ENCODE results near the gene KMT2B.
A peak's percentile ranks its signal among the peaks of the same experiment; 100 is the strongest.

The KMT2B gene

DNA sequence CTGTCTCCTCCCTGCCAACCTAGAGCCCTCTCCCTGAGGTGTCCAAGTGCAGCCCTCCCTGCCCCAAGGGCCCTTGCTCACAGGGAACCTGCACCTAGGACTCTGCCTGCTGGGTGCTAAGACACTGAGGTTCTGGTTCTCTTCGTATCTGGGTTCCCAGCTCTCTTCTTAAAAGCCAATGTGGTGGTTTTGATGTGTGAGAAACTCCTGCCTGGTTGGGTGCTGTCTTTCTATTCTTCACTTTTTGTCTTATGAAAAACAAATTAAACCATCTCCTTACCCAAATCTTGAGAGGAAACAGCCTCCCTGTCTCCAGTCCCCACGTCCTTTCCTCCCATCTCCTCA lies 4.3 kb upstream of the KMT2B start:
- H3K4me1 ChIP-seq (ENCODE audit: control insufficient read depth, insufficient read depth, low read length) = peaks cover 5% of the 10 kb centered on the region

GRCh38 chr19:35713904-35714495 lies 3.8 kb upstream of the KMT2B start:
- no peak overlapping the region for H3K9ac ChIP-seq (ENCODE audit: low read depth, low read length)
- H3K36me3 ChIP-seq (ENCODE audit: control insufficient read depth, insufficient read depth, low read length) = no peaks in the 10 kb centered on the region
- peaks cover 11% of the 10 kb centered on the region for H3K27me3 ChIP-seq (ENCODE audit: control insufficient read depth, insufficient read depth, low read length)
- H3K9me3 ChIP-seq (ENCODE audit: control insufficient read depth, insufficient read depth, low read length) = no peaks in the 10 kb centered on the region
- peaks cover 5% of the 10 kb centered on the region for H3K4me1 ChIP-seq (ENCODE audit: control insufficient read depth, insufficient read depth, low read length)
- no peak overlapping the region for H3K4me3 ChIP-seq (ENCODE audit: low read depth, low read length)

More for the DNA sequence above, 4.3 kb upstream of the KMT2B start:
- Histone ChIP-seq H3K36me3 (ENCODE audit: control insufficient read depth, insufficient read depth, low read length) (no peaks in the 10 kb centered on the region), H3K27me3 (ENCODE audit: control insufficient read depth, insufficient read depth, low read length) (peaks cover 11% of the 10 kb centered on the region), H3K4me3 (ENCODE audit: low read depth, low read length) (no peak overlapping the region), H3K9me3 (ENCODE audit: control insufficient read depth, insufficient read depth, low read length) (no peaks in the 10 kb centered on the region), H3K9ac (ENCODE audit: low read depth, low read length) (no peak overlapping the region)

- peaks cover 5% of the 10 kb centered on the region for H3K4me1 ChIP-seq (ENCODE audit: control insufficient read depth, insufficient read depth, low read length)
- H3K9me3 ChIP-seq (ENCODE audit: control insufficient read depth, insufficient read depth, low read length) = no peaks in the 10 kb centered on the region
- peaks cover 11% of the 10 kb centered on the region for H3K27me3 ChIP-seq (ENCODE audit: control insufficient read depth, insufficient read depth, low read length)
- no peak overlapping the region for H3K9ac ChIP-seq (ENCODE audit: low read depth, low read length)
- H3K36me3 ChIP-seq (ENCODE audit: control insufficient read depth, insufficient read depth, low read length) = peaks cover under 1% of the 10 kb centered on the region
- H3K4me3 ChIP-seq (ENCODE audit: low read depth, low read length) = no peak overlapping the region
These were observed 3.0 kb upstream of the KMT2B start for GRCh38 chr19:35714601-35715354.

GRCh38 chr19:35715355-35715809 lies 2.4 kb upstream of the KMT2B start:
- Histone ChIP-seq H3K36me3 (ENCODE audit: control insufficient read depth, insufficient read depth, low read length) (peaks cover 6% of the 10 kb centered on the region), H3K4me3 (ENCODE audit: low read depth, low read length) (peak overlapping the region; percentile 85), H3K27me3 (ENCODE audit: control insufficient read depth, insufficient read depth, low read length) (peaks cover 11% of the 10 kb centered on the region), H3K9me3 (ENCODE audit: control insufficient read depth, insufficient read depth, low read length) (no peaks in the 10 kb centered on the region), H3K9ac (ENCODE audit: low read depth, low read length) (peak overlapping the region; percentile 37), H3K4me1 (ENCODE audit: control insufficient read depth, insufficient read depth, low read length) (peaks cover 5% of the 10 kb centered on the region)

GRCh38 chr19:35715981-35716800 lies 1.6 kb upstream of the KMT2B start:
- Histone ChIP-seq H3K4me1 (ENCODE audit: control insufficient read depth, insufficient read depth, low read length) (peaks cover 3% of the 10 kb centered on the region), H3K36me3 (ENCODE audit: control insufficient read depth, insufficient read depth, low read length) (peaks cover 9% of the 10 kb centered on the region), H3K9ac (ENCODE audit: low read depth, low read length) (peak overlapping the region; percentile 81), H3K27me3 (ENCODE audit: control insufficient read depth, insufficient read depth, low read length) (peaks cover 11% of the 10 kb centered on the region), H3K4me3 (ENCODE audit: low read depth, low read length) (peak overlapping the region; percentile 85), H3K9me3 (ENCODE audit: control insufficient read depth, insufficient read depth, low read length) (no peaks in the 10 kb centered on the region)

DNA sequence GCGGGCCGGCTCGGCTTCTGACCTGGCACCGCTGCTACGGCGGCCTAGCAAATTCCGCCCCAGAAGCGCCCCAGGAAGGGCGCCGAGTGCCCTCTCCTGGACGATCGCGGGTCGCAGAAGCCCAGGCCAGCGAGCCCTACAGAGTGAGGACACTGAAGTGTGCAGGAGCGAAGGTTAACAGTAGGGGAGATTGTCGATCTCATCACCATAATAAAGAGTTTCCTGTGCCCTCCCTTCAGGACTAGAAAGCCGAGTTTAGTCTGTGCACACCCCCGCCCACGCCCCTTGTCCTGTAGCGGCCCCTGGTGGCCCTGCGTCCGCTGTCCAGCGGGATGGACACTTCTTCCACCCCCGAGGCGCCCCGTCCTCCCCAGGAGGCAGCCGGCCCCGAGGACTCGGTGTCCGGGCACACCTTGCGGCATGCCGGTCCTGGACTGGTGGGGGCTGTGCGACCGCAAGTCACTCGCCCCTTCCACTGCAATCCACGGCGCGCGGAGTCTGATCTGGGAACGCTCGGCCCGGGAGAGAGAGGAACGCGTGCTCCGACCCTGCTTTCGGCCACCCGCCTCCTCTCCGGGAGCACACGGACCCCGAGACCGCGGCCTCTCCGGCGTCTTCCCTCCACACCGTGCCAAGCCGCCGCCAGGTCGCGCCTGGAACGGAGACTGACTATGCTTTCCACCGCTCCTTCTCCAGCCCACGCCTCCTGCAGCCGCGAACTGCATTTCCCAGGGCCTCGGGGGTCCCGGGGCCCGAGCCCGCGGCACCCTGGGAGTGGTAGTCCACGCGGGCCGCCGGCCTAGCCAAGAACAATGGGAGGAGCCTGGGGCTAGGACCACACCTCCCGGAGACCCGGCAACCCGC lies 770 bp upstream of the KMT2B start:
- peak overlapping the region; percentile 85 for H3K4me3 ChIP-seq (ENCODE audit: low read depth, low read length)
- H3K9me3 ChIP-seq (ENCODE audit: control insufficient read depth, insufficient read depth, low read length) = no peaks in the 10 kb centered on the region
- H3K9ac ChIP-seq (ENCODE audit: low read depth, low read length) = peak overlapping the region; percentile 81
- peaks cover 11% of the 10 kb centered on the region for H3K27me3 ChIP-seq (ENCODE audit: control insufficient read depth, insufficient read depth, low read length)
- no peaks in the 10 kb centered on the region for H3K4me1 ChIP-seq (ENCODE audit: control insufficient read depth, insufficient read depth, low read length)
- peaks cover 16% of the 10 kb centered on the region for H3K36me3 ChIP-seq (ENCODE audit: control insufficient read depth, insufficient read depth, low read length)

GRCh38 chr19:35718345-35719041 lies 690 bp downstream of the KMT2B start:
- H3K9ac ChIP-seq (ENCODE audit: low read depth, low read length) = peak overlapping the region; percentile 60
- H3K4me1 ChIP-seq (ENCODE audit: control insufficient read depth, insufficient read depth, low read length) = no peaks in the 10 kb centered on the region
- H3K27me3 ChIP-seq (ENCODE audit: control insufficient read depth, insufficient read depth, low read length) = peaks cover 8% of the 10 kb centered on the region
- H3K36me3 ChIP-seq (ENCODE audit: control insufficient read depth, insufficient read depth, low read length) = peaks cover 30% of the 10 kb centered on the region
- H3K4me3 ChIP-seq (ENCODE audit: low read depth, low read length) = peak overlapping the region; percentile 95
- no peaks in the 10 kb centered on the region for H3K9me3 ChIP-seq (ENCODE audit: control insufficient read depth, insufficient read depth, low read length)

GRCh38 chr19:35719402-35720162 lies 1.8 kb downstream of the KMT2B start:
- Histone ChIP-seq H3K4me3 (ENCODE audit: low read depth, low read length) (peak overlapping the region; percentile 95), H3K36me3 (ENCODE audit: control insufficient read depth, insufficient read depth, low read length) (peaks cover 41% of the 10 kb centered on the region), H3K27me3 (ENCODE audit: control insufficient read depth, insufficient read depth, low read length) (no peaks in the 10 kb centered on the region), H3K9ac (ENCODE audit: low read depth, low read length) (no peak overlapping the region), H3K9me3 (ENCODE audit: control insufficient read depth, insufficient read depth, low read length) (no peaks in the 10 kb centered on the region), H3K4me1 (ENCODE audit: control insufficient read depth, insufficient read depth, low read length) (no peaks in the 10 kb centered on the region)

DNA sequence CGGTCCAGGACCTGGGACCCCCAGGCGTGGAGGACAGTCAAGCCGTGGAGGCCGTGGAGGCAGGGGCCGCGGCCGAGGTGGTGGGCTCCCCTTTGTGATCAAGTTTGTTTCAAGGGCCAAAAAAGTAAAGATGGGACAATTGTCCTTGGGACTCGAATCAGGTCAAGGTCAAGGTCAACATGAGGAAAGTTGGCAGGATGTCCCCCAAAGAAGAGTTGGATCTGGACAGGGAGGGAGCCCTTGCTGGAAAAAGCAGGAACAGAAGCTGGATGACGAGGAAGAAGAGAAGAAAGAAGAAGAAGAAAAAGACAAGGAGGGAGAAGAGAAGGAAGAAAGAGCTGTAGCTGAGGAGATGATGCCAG lies 2.3 kb downstream of the KMT2B start:
- H3K9ac ChIP-seq (ENCODE audit: low read depth, low read length) = no peak overlapping the region
- H3K4me1 ChIP-seq (ENCODE audit: control insufficient read depth, insufficient read depth, low read length) = no peaks in the 10 kb centered on the region
- no peaks in the 10 kb centered on the region for H3K27me3 ChIP-seq (ENCODE audit: control insufficient read depth, insufficient read depth, low read length)
- H3K4me3 ChIP-seq (ENCODE audit: low read depth, low read length) = no peak overlapping the region
- peaks cover 46% of the 10 kb centered on the region for H3K36me3 ChIP-seq (ENCODE audit: control insufficient read depth, insufficient read depth, low read length)
- H3K9me3 ChIP-seq (ENCODE audit: control insufficient read depth, insufficient read depth, low read length) = no peaks in the 10 kb centered on the region

- Histone ChIP-seq H3K27me3 (ENCODE audit: control insufficient read depth, insufficient read depth, low read length) (no peaks in the 10 kb centered on the region), H3K9ac (ENCODE audit: low read depth, low read length) (no peak overlapping the region), H3K36me3 (ENCODE audit: control insufficient read depth, insufficient read depth, low read length) (peaks cover 51% of the 10 kb centered on the region), H3K9me3 (ENCODE audit: control insufficient read depth, insufficient read depth, low read length) (no peaks in the 10 kb centered on the region), H3K4me3 (ENCODE audit: low read depth, low read length) (no peak overlapping the region), H3K4me1 (ENCODE audit: control insufficient read depth, insufficient read depth, low read length) (no peaks in the 10 kb centered on the region)
These were observed 2.8 kb downstream of the KMT2B start for GRCh38 chr19:35720648-35721047.

All from iPS-15b (cell line).